ENCODE results near the gene KPNA3.

Gene KPNA3

GRCh38 chr13:49649963-49650312 is 142.5 kb downstream of the KPNA3 start:
- Histone ChIP-seq H3K4me3 (ENCODE audit: low read length, poor library complexity, severe bottlenecking) (no peak overlapping the region), H4K20me1 (ENCODE audit: insufficient read depth, low read length, poor library complexity, severe bottlenecking) (no peaks in the 10 kb centered on the region), H3K36me3 (ENCODE audit: insufficient read depth, low read length) (no peaks in the 10 kb centered on the region), H3K9me2 (replicated peaks; ENCODE audit: low read depth, low read length) (no peaks in the 10 kb centered on the region), H3F3A (ENCODE audit: low read depth) (no peaks in the 10 kb centered on the region), H3K4me2 (ENCODE audit: low read depth, low read length, poor library complexity, severe bottlenecking) (no peak overlapping the region), H3K9ac (ENCODE audit: low read depth, low read length, poor library complexity, severe bottlenecking) (no peak overlapping the region), H3K9me3 (ENCODE audit: insufficient read depth, low read depth, low read length) (no peaks in the 10 kb centered on the region), H2AFZ (ENCODE audit: low read length) (no peak overlapping the region), H3K79me2 (ENCODE audit: insufficient read depth, low read length) (no peaks in the 10 kb centered on the region), H3K27me3 (ENCODE audit: insufficient read depth, low read length, poor library complexity, severe bottlenecking) (no peaks in the 10 kb centered on the region), H3K4me1 (ENCODE audit: insufficient read depth, low read length, poor library complexity, severe bottlenecking) (no peaks in the 10 kb centered on the region)
- TF ChIP-seq CTCF (conservative IDR thresholded peaks at IDR 0.05; ENCODE audit: low read length) = no peak
- no peak for TF ChIP-seq EZH2phosphoT487 (IDR thresholded peaks at IDR 0.05; ENCODE audit: borderline replicate concordance)

All from Loucy (cell line).